HCT116 (cell line): Measurements from ENCODE around the gene TCL1B.

Source experiments
- EZH2phosphoT487 ChIP-seq: fragments of 200-600 bp; IDR thresholded peaks from 2 replicates; pipeline ENCODE4 v1.6.1; 2018; ENCODE audit warnings: antibody characterized with exemption, borderline replicate concordance
- POLR2A ChIP-seq: IDR thresholded peaks from 2 replicates; pipeline ENCODE4 v1.7.0; 2011; ENCODE audit warnings: borderline replicate concordance; ENCODE audit not compliant: insufficient read depth, insufficient read length; ENCODE audit errors: extremely low read depth
- TF ChIP-seq, protein P1 (sequence below), 3 experiments: fragments of 200-600 bp in 1 of 3; sonication (generic) in 1 of 3; IDR thresholded peaks in 2 of 3; conservative IDR thresholded peaks in 1 of 3; 2 replicates each; pipeline ENCODE4 v1.5.1; 2012 to 2017; ENCODE audit warnings: low read depth in 2 of 3, low read length in 2 of 3, antibody characterized with exemption in 1 of 3, borderline replicate concordance in 1 of 3, control low read depth in 1 of 3, mild to moderate bottlenecking in 1 of 3, mixed read lengths in 1 of 3, mixed run types in 1 of 3, moderate library complexity in 1 of 3; ENCODE audit not compliant: insufficient read depth in 1 of 3
- TF ChIP-seq, protein P2 (sequence below): IDR thresholded peaks from 2 replicates; pipeline ENCODE4 v1.6.1; 2012

- TF ChIP-seq, protein P1, sequence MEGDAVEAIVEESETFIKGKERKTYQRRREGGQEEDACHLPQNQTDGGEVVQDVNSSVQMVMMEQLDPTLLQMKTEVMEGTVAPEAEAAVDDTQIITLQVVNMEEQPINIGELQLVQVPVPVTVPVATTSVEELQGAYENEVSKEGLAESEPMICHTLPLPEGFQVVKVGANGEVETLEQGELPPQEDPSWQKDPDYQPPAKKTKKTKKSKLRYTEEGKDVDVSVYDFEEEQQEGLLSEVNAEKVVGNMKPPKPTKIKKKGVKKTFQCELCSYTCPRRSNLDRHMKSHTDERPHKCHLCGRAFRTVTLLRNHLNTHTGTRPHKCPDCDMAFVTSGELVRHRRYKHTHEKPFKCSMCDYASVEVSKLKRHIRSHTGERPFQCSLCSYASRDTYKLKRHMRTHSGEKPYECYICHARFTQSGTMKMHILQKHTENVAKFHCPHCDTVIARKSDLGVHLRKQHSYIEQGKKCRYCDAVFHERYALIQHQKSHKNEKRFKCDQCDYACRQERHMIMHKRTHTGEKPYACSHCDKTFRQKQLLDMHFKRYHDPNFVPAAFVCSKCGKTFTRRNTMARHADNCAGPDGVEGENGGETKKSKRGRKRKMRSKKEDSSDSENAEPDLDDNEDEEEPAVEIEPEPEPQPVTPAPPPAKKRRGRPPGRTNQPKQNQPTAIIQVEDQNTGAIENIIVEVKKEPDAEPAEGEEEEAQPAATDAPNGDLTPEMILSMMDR (IDR thresholded peaks at IDR 0.05 in 2 of 3, conservative IDR thresholded peaks at IDR 0.05 in 1 of 3; ENCODE audit: borderline replicate concordance in 1 of 3, insufficient read depth in 1 of 3, low read depth in 2 of 3, low read length in 2 of 3) = no peak
- TF ChIP-seq, protein P2, sequence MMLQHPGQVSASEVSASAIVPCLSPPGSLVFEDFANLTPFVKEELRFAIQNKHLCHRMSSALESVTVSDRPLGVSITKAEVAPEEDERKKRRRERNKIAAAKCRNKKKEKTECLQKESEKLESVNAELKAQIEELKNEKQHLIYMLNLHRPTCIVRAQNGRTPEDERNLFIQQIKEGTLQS = no peak
- no peak for TF ChIP-seq POLR2A
- TF ChIP-seq EZH2phosphoT487 = no peak
Measured at GRCh38 chr14:95695913-95696312, 9.7 kb downstream of the TCL1B start.
